Measurements from ENCODE around the gene IGFALS.
"Not testable (repeated sequence)": the region's sequence is repeated elsewhere in the genome, so short reads cannot be mapped to it uniquely, and the experiment has no call there.

The IGFALS gene

GRCh38 chr16:1818204-1818872 lies 24.8 kb upstream of the IGFALS start:
- DNase-seq (ENCODE audit: low spot score) = no peak

- DNase-seq (ENCODE audit: low spot score) = no peak
Measured at GRCh38 chr16:1817716-1818115, 24.2 kb upstream of the IGFALS start.

GRCh38 chr16:1817276-1817589 lies 23.7 kb upstream of the IGFALS start:
- DNase-seq (ENCODE audit: low spot score) = no peak

GRCh38 chr16:1816396-1817275 lies 23.1 kb upstream of the IGFALS start:
- no peak for DNase-seq (ENCODE audit: low spot score)

- DNase-seq (ENCODE audit: low spot score) = no peak
Measured at GRCh38 chr16:1815461-1815860, 22.0 kb upstream of the IGFALS start.

GRCh38 chr16:1812732-1813163 lies 19.2 kb upstream of the IGFALS start:
- DNase-seq (ENCODE audit: low spot score) = peak; percentile 80

- no peak for DNase-seq (ENCODE audit: low spot score)
Measured at GRCh38 chr16:1810536-1810935, 17.0 kb upstream of the IGFALS start.

- DNase-seq (ENCODE audit: low spot score) = no peak
Measured at GRCh38 chr16:1810106-1810505, 16.6 kb upstream of the IGFALS start.

GRCh38 chr16:1809281-1809801 lies 15.8 kb upstream of the IGFALS start:
- DNase-seq (ENCODE audit: low spot score) = no peak

- DNase-seq (ENCODE audit: low spot score) = no peak
Measured at GRCh38 chr16:1808691-1809090, 15.2 kb upstream of the IGFALS start.

- no peak for DNase-seq (ENCODE audit: low spot score)
Measured at GRCh38 chr16:1807626-1808025, 14.1 kb upstream of the IGFALS start.

GRCh38 chr16:1800701-1801100 lies 7.2 kb upstream of the IGFALS start:
- DNase-seq (ENCODE audit: low spot score) = no peak

- DNase-seq (ENCODE audit: low spot score) = not testable (repeated sequence)
Measured at GRCh38 chr16:1799263-1799662, 5.8 kb upstream of the IGFALS start.

GRCh38 chr16:1794908-1795666 lies 1.6 kb upstream of the IGFALS start:
- DNase-seq (ENCODE audit: low spot score) = no peak

GRCh38 chr16:1794221-1794871 lies 841 bp upstream of the IGFALS start:
- no peak for DNase-seq (ENCODE audit: low spot score)

GRCh38 chr16:1792836-1793577 lies 498 bp downstream of the IGFALS start:
- no peak for DNase-seq (ENCODE audit: low spot score)

- no peak for DNase-seq (ENCODE audit: low spot score)
Measured at GRCh38 chr16:1791943-1792812, 1.3 kb downstream of the IGFALS start.

GRCh38 chr16:1791256-1791942 lies 2.1 kb downstream of the IGFALS start:
- DNase-seq (ENCODE audit: low spot score) = no peak

- DNase-seq (ENCODE audit: low spot score) = no peak
Measured at GRCh38 chr16:1790611-1791255, 2.8 kb downstream of the IGFALS start.
